Measurements from ENCODE around the gene HOXB13. TPM values are rescaled to one million over a fixed set of nuclear protein-coding genes. Genes with fewer than 3 reads are reported as not detected.

The HOXB13 gene
- polyA plus RNA-seq, 2 of the 4 experiments (the other 2 are of a cell fraction) = 3.2 to 3.5 TPM

- TF ChIP-seq ATOH8 (CRISPR knock-in tag; IDR thresholded peaks at IDR 0.05; ENCODE audit: low read depth) (no peak), HES2 (IDR thresholded peaks at IDR 0.05) (no peak), ESRRA (IDR thresholded peaks at IDR 0.05; ENCODE audit: borderline replicate concordance, low read length) (no peak)
Measured at GRCh38 chr17:48721009-48721402, 7.5 kb downstream of the HOXB13 start (continued).

- ATAC-seq (no peak), DNase-seq (ENCODE audit: low read depth in 1 of 2, low spot score in 1 of 2) (no peak), FAIRE-seq (no peak)
- ChIA-PET CTCF (interaction anchor here (0.7 to 33.0 kb wide), 13 partner anchors 8 to 160 kb away, joined by 3 to 852 read pairs (median 11); partner anchors contain the start of genes HOXB13 and TTLL6), POLR2A (no interaction called here)
- Histone ChIP-seq H3K4me1 (peaks cover 9% of the 10 kb centered on the region; the same call in 2 of the 3 replicates), H3K27ac (no peak overlapping the region), H3K4me3 (no peak overlapping the region), H3K4me2 (no peak overlapping the region), H3K9me3 (no peaks in the 10 kb centered on the region)
- TF ChIP-seq CBX2 (IDR thresholded peaks at IDR 0.05; ENCODE audit: borderline replicate concordance, low read depth) (no peak), RNF2 (IDR thresholded peaks at IDR 0.05; ENCODE audit: borderline replicate concordance, low read depth) (no peak), POLR2A (IDR thresholded peaks at IDR 0.05; ENCODE audit: low read length) (no peak), HDAC2 (IDR thresholded peaks at IDR 0.05) (no peak), PHF8 (IDR thresholded peaks at IDR 0.05; ENCODE audit: borderline replicate concordance, low read depth) (no peak), GATA3 (IDR thresholded peaks at IDR 0.05; ENCODE audit: borderline replicate concordance) (no peak), HOXB13 (CRISPR knock-in tag; IDR thresholded peaks at IDR 0.05; ENCODE audit: low read depth) (no peak), ZC3H11A (IDR thresholded peaks at IDR 0.05) (no peak), MYC (IDR thresholded peaks at IDR 0.05; ENCODE audit: borderline replicate concordance, low read length) (no peak), RAD21 (conservative IDR thresholded peaks at IDR 0.05 in 1 of 2, IDR thresholded peaks at IDR 0.05 in 1 of 2) (no peak), JUNB (IDR thresholded peaks at IDR 0.05) (no peak), ATOH8 (CRISPR knock-in tag; IDR thresholded peaks at IDR 0.05; ENCODE audit: low read depth) (no peak), CBX8 (IDR thresholded peaks at IDR 0.05) (no peak), FOSL2 (IDR thresholded peaks at IDR 0.05) (no peak), FOSL2 (CRISPR knock-in tag; IDR thresholded peaks at IDR 0.05) (no peak), ZFP36 (IDR thresholded peaks at IDR 0.05; ENCODE audit: borderline replicate concordance, partially characterized antibody) (no peak), NR3C1 (IDR thresholded peaks at IDR 0.05) (no peak), KDM5A (IDR thresholded peaks at IDR 0.05) (no peak), RFX5 (IDR thresholded peaks at IDR 0.05) (no peak), CHD2 (IDR thresholded peaks at IDR 0.05; ENCODE audit: low read length, partially characterized antibody) (no peak)
- 76% methylated on average over 11 of the region's 11 CpGs for WGBS (ENCODE audit: missing lambda C conversion rate)
Measured at GRCh38 chr17:48720266-48721008, 8.1 kb downstream of the HOXB13 start.

GRCh38 chr17:48719642-48720265 lies 8.8 kb downstream of the HOXB13 start:
- H3K9me3 ChIP-seq = no peaks in the 10 kb centered on the region
- 89% methylated on average over 37 of the region's 37 CpGs for WGBS (ENCODE audit: missing lambda C conversion rate)
- no peak for DNase-seq (ENCODE audit: low read depth in 1 of 2, low spot score in 1 of 2)
- no peak overlapping the region for H3K4me2 ChIP-seq
- POLR2A ChIA-PET = no interaction called here
- H3K4me1 ChIP-seq = peaks cover 10% of the 10 kb centered on the region; the same call in 2 of the 3 replicates
- no peak for FAIRE-seq
- TF ChIP-seq HEYL (CRISPR knock-in tag; IDR thresholded peaks at IDR 0.05) (no peak), CBX2 (IDR thresholded peaks at IDR 0.05; ENCODE audit: borderline replicate concordance, low read depth) (no peak), TFCP2L1 (CRISPR knock-in tag; IDR thresholded peaks at IDR 0.05) (no peak), BHLHE40 (IDR thresholded peaks at IDR 0.05; ENCODE audit: low read depth, low read length) (no peak), HOXB13 (CRISPR knock-in tag; IDR thresholded peaks at IDR 0.05; ENCODE audit: low read depth) (no peak)
- CTCF ChIA-PET = interaction anchor here (0.7 to 33.0 kb wide), 14 partner anchors 9 to 161 kb away, joined by 3 to 852 read pairs (median 10); partner anchors contain the start of genes HOXB13 and TTLL6
- no peak overlapping the region for H3K4me3 ChIP-seq
- H3K27ac ChIP-seq = no peak overlapping the region
- no peak for ATAC-seq

Data from A549 (cell line).